ENCODE data around the gene BOLL. TPM values are rescaled to one million over a fixed set of nuclear protein-coding genes. Genes with fewer than 3 reads are reported as not detected.

The BOLL gene
- total RNA-seq, 1 experiment from 2014 or later: not detected

DNA sequence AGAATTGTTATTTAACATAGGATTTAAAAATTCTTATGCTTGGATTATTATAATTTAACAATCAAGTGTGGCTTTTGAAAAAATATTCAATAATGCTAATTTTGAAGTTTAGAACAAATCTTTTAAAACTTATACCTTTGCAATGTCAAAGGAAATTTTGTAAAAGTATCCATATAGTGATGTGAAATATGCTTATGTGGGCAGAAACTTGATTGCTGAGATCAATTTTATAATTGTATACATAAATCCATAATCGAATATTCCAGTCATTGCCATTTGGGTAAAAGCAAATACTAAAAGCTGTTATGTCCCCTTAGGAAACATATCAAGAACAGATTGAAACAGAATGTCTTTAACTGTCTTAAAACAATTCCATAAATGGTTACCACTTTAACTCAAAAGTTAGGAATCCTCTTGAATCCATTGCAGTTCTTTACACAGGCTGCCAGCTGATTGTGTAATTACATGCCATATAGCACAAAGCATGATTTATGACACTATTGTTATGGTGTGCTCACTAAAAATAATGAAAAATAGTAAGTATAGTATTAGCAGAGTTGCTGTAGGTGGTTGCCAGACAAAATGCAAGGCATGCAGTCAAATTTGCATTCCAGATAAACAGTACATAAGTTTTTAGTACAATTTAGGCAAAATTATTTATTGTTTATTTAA is 43.5 kb upstream of the BOLL start:
- Histone ChIP-seq H3K56ac (ENCODE audit: insufficient read length, low read depth, low read length) (no peak overlapping the region), H2BK120ac (ENCODE audit: low read depth, low read length, poor library complexity, severe bottlenecking) (no peak overlapping the region), H3K27me3 (ENCODE audit: insufficient read depth, low read length) (no peaks in the 10 kb centered on the region), H4K20me1 (ENCODE audit: control insufficient read depth, insufficient read depth, insufficient read length) (no peaks in the 10 kb centered on the region), H4K91ac (ENCODE audit: insufficient read length, low read depth, low read length) (no peak overlapping the region), H3K23me2 (ENCODE audit: insufficient read length, low read depth, low read length, poor library complexity, severe bottlenecking) (no peaks in the 10 kb centered on the region), H4K8ac (replicated peaks; ENCODE audit: insufficient read length, low read depth, low read length) (no peak overlapping the region), H2BK15ac (ENCODE audit: low read depth, low read length) (no peak overlapping the region), H3K9me3 (ENCODE audit: control insufficient read depth, low read depth, low read length) (no peaks in the 10 kb centered on the region), H3T11ph (ENCODE audit: low read length) (no peak overlapping the region), H2AK5ac (ENCODE audit: insufficient read length, low read length) (no peak overlapping the region), H3K79me2 (ENCODE audit: insufficient read depth, low read length) (no peaks in the 10 kb centered on the region), H3K9ac (ENCODE audit: extremely low read depth, insufficient read length, low read length) (no peak overlapping the region), H2BK20ac (ENCODE audit: low read depth, low read length, poor library complexity, severe bottlenecking) (no peak overlapping the region), H3K14ac (ENCODE audit: insufficient read depth, low read length) (no peak overlapping the region), H3K27ac (ENCODE audit: insufficient read length, low read depth, low read length) (no peak overlapping the region), H4K5ac (ENCODE audit: insufficient read length, low read depth, low read length) (no peak overlapping the region), H3K79me1 (ENCODE audit: insufficient read depth, low read depth, low read length, poor library complexity, severe bottlenecking) (no peaks in the 10 kb centered on the region), H3K23ac (ENCODE audit: insufficient read length, low read depth, low read length) (no peak overlapping the region), H2BK12ac (ENCODE audit: insufficient read length, low read depth, low read length) (no peak overlapping the region), H3K4ac (ENCODE audit: low read depth, low read length) (no peak overlapping the region), H2BK5ac (ENCODE audit: insufficient read length, low read length) (no peak overlapping the region), H3K4me1 (ENCODE audit: insufficient read depth, low read length) (no peaks in the 10 kb centered on the region), H3K4me2 (ENCODE audit: insufficient read depth, insufficient read length, low read length) (no peak overlapping the region), H3K18ac (ENCODE audit: insufficient read length, low read depth, low read length) (no peak overlapping the region), H2AFZ (ENCODE audit: low read length) (no peak overlapping the region)
- TF ChIP-seq CTCF (conservative IDR thresholded peaks at IDR 0.05): no peak
- H3K27ac Mint-ChIP-seq: no peak overlapping the region
- no peaks in the 10 kb centered on the region for H3K27me3 Mint-ChIP-seq (ENCODE audit: low read depth)
- DNase-seq: no peak
- H3K4me1 Mint-ChIP-seq: peaks cover 0 to 6% of the 10 kb centered on the region in 2 experiments; a peak in 3 of 4 replicates
- WGBS (ENCODE audit: extremely low coverage, insufficient read length, low lambda C conversion rate): no CpG with 5 or more reads among the region's 1 CpG
- H3K9me3 Mint-ChIP-seq: no peaks in the 10 kb centered on the region; a peak in 1 of 5 replicates
- H3K4me3 Mint-ChIP-seq: no peak overlapping the region
- H3K36me3 Mint-ChIP-seq (ENCODE audit: insufficient read depth in 1 of 3, low read depth in 3 of 3): no peaks in the 10 kb centered on the region

Measured in H9 (cell line).